GM19395 (cell line): Measurements from ENCODE around the gene LRRN4CL.
A peak's percentile ranks its signal among the peaks of the same experiment; 100 is the strongest.

Source experiments
- ATAC-seq: cut with Tn5 transposase; IDR thresholded peaks from one replicate; pipeline ENCODE4 v1.9.1; 2021; ENCODE audit warnings: mild to moderate bottlenecking, moderate library complexity; ENCODE audit not compliant: unreplicated experiment

LRRN4CL gene

GRCh38 chr11:62648185-62648966 lies 41.0 kb downstream of the LRRN4CL start:
- ATAC-seq, result no peak

GRCh38 chr11:62647609-62648005 lies 41.7 kb downstream of the LRRN4CL start:
- ATAC-seq, result no peak

- no peak for ATAC-seq
Measured at GRCh38 chr11:62646825-62647608, 42.3 kb downstream of the LRRN4CL start.

- peak; percentile 89 for ATAC-seq
Measured at GRCh38 chr11:62645946-62646824, 43.1 kb downstream of the LRRN4CL start, which contains the start of gene GANAB. Gene GANAB, minus strand, starts transcription at chr11:62646613. Its CDS starts 14 bp downstream, at chr11:62646599.

GRCh38 chr11:62645671-62645945 lies 43.7 kb downstream of the LRRN4CL start:
- no peak for ATAC-seq

- ATAC-seq, result no peak
Measured at GRCh38 chr11:62644220-62644619, 45.1 kb downstream of the LRRN4CL start.
